RWPE1 (cell line): ENCODE data around the gene POLR1G.
A peak's percentile ranks its signal among the peaks of the same experiment; 100 is the strongest.
"Not testable (repeated sequence)": the region's sequence is repeated elsewhere in the genome, so short reads cannot be mapped to it uniquely, and the experiment has no call there.

Source experiments
- CTCF ChIA-PET: fragments of 350-600 bp; sonication (Branson Sonifier 250); formaldehyde crosslinking; extraction: SDS; loops from one replicate; lab custom pipeline; 2021; lab: Yijun Ruan, JAX
- POLR2A ChIA-PET: fragments of 400-600 bp; formaldehyde crosslinking; extraction: SDS; loops from one replicate; lab custom pipeline; 2020; ENCODE audit warnings: antibody characterized with exemption; ENCODE audit not compliant: low non-redundant PET; lab: Yijun Ruan, JAX
- DNase-seq: peaks from one replicate; pipeline ENCODE4 v3.0.0; 2012; ENCODE audit warnings: low spot score
- H3K27ac ChIP-seq: fragments of 450-650 bp; 2 replicates; pipeline ENCODE4 v1.5.1; 2017
- TF ChIP-seq, protein P1 (sequence below): fragments of 450-650 bp; conservative IDR thresholded peaks from 2 replicates; pipeline ENCODE4 v1.5.1; 2017; ENCODE audit warnings: low read depth, mild to moderate bottlenecking

Gene POLR1G

DNA sequence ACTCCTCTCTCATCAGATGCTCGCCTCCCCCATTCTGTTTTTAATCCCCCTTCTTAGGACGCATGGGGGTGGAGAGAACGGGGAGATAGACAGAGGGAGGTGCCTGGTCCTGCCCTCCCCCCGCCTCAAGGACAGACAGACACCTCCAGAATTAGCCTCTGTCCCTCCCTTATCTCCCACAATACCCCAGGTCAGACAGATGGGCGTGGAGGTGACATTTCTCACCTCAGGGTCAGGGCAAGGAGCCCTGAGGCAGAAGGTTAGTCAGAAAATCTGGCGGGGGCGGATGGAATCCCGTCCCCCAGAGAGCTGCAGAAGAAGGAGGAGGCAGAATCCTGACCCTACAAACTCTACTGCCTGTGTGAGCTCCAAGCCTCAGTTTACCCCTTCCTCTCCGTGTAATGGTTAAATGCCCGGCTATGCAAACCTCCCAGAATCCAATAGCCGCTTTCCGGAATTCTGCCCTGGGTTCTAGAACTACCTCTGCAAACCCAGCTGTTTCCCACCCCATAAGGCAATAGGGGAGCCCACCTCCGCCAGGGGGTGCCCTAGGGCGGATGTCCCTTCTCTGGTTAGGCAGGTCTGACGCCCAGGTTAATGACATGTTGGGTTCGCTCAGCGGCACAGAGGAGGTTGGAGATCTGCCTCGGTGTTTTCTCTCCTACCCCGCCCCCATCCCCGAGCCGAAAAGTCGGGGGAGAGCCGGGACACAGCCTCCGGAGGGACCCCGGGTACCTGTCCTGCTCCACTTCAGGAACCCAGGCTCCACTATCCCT is 2.5 kb upstream of the POLR1G start:
- peak; percentile 68 for DNase-seq
- TF ChIP-seq, protein P1, sequence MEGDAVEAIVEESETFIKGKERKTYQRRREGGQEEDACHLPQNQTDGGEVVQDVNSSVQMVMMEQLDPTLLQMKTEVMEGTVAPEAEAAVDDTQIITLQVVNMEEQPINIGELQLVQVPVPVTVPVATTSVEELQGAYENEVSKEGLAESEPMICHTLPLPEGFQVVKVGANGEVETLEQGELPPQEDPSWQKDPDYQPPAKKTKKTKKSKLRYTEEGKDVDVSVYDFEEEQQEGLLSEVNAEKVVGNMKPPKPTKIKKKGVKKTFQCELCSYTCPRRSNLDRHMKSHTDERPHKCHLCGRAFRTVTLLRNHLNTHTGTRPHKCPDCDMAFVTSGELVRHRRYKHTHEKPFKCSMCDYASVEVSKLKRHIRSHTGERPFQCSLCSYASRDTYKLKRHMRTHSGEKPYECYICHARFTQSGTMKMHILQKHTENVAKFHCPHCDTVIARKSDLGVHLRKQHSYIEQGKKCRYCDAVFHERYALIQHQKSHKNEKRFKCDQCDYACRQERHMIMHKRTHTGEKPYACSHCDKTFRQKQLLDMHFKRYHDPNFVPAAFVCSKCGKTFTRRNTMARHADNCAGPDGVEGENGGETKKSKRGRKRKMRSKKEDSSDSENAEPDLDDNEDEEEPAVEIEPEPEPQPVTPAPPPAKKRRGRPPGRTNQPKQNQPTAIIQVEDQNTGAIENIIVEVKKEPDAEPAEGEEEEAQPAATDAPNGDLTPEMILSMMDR: peak; percentile 74

DNA sequence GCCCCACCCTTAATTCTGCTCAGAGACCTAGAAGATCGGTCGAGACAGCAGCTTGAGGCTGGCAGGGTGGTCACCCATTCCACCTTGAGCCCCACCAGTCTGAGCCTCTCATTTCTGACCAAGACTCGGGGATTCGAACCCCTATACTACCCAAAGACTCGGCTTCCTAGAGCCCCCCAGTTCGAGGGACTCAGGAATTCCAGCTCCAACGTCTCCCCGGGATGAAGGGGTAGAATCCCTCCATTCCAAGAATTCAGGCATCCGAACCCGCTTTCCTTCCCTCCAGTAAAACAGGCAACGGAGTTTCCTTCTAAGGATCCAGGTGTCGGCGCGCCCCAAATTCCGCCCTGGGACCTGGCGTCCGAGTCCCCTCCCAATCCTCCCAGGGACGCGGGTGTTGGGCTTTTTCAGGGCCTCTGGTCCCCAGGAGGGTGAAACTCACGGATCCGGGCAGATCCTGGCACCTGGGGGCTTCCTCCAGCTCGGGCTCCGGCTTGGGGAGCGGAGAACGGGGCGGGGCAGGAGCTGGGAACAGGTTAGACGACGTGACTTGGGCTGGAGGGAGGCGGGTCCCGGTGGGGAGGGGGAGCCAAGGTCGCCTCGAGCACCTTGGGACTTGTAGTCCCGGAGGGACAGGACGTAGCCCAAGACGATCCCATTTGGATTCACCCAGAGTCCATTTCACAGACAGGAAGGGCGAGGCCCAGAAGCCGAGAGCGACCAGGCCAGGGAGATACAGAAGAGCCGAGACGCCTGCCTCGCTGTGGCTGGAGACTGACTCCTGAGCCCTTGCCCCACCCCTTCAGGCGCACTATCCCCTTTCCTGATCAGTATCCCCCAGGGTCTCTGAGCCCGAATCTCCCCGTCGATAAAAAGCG is 1.6 kb upstream of the POLR1G start, which contains the start of gene PPP1R13L:
PPP1R13L (minus strand) TSS at position 513 of the 878 bp plus-strand sequence. CDS start 6,751 bp downstream, outside the sequence.
- peak within 1 kb of the TSS; percentile 98 for H3K27ac ChIP-seq
- ChIA-PET POLR2A (no interaction called here), CTCF (interaction anchor here (0.6 to 1.1 kb wide), 2 partner anchors 21 to 34 kb away, joined by 3 to 6 read pairs; no protein-coding TSS in a partner anchor)
- TF ChIP-seq, protein P1: no peak
- peak; percentile 95 for DNase-seq

More for the DNA sequence above, 2.5 kb upstream of the POLR1G start:
- H3K27ac ChIP-seq: peak overlapping the region; percentile 98
- ChIA-PET POLR2A (no interaction called here), CTCF (interaction anchor here (0.6 to 2.5 kb wide), 4 partner anchors 33 to 74 kb away, joined by 4 to 19 read pairs (median 6); no protein-coding TSS in a partner anchor)

DNA sequence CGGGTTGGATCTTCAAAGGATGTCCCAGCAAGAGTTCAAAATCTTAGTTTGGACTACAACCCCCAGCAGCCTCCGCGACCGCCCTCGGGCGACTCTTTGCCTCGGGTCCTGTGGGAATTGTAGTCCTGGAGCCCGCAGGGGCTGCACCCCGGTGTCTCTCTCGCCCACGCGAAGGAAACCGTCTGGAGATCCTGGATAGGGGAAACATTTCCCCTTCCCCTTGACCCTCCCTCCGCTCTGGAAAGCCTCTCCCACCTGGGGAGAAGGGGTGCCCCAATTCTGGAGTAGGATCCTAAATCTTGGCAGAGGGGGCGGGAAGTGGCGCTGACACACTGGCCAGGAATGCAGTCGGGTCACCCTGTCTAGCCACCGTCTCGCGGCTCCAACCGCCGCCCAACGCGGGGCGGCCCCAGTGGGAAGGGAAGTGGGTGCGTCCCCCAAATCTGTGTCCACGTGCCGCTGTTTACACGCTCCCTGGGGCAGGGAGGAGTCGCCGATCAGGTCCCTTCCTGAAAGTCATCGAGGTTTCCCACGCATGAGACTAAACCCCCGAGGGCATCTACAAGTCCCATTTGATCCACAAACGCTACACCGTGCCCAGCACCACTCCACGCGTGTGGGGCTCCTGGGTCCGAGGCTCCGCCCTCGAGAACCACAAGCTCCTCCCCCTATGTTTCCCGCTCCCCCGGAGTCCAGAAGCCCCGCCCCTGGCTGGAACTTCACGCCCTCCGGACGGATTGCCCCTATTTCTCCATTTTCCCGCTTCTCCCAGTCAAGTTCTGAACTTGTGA is 814 bp upstream of the POLR1G start:
- TF ChIP-seq, protein P1: no peak
- ChIA-PET POLR2A (interaction anchor here (0.5 kb wide), 1 partner anchor 42 kb away, joined by 4 read pairs; no protein-coding TSS in a partner anchor), CTCF (interaction anchor here (1.1 kb wide), 1 partner anchor 33 kb away, joined by 6 read pairs; no protein-coding TSS in a partner anchor)
- peak overlapping the region; percentile 98 for H3K27ac ChIP-seq
- peak; percentile 92 for DNase-seq

DNA sequence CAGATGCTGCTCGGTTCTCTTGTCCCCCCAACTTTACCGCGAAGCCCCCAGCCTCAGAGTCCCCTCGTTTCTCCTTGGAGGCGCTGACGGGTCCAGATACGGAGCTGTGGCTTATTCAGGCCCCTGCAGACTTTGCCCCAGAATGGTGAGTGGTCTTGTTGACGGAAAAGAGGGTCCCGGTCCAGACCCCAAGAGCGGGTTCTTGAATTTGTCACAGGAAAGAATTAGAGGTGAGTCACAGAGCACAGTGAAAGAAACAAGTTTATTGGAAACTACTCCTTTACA is 589 bp downstream of the POLR1G start:
- CTCF ChIA-PET: interaction anchor here (1.1 kb wide), 1 partner anchor 32 kb away, joined by 3 read pairs; no protein-coding TSS in a partner anchor
- DNase-seq: no peak
- H3K27ac ChIP-seq: peak overlapping the region; percentile 98
- POLR2A ChIA-PET: no interaction called here
- TF ChIP-seq, protein P1: no peak

DNA sequence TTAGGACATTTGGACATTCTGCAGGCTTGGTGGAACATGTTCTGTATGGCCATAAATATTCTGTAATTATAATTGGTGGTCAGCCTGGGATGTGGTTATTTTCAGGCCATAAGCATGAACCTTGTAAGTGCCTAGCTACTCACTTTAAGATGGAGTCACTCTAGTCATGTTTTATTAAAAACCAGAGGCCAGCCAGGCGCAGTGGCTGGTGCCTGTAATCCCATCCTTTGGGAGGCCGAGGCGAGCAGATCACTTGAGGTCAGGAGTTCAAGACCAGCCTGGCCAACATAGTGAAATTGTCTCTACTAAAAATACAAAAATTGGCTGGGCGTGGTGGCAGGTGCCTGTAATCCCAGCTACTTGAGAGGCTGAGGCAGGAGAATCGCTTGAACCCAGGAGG is 1.1 kb downstream of the POLR1G start:
- CTCF ChIA-PET: interaction anchor here (1.1 kb wide), 1 partner anchor 32 kb away, joined by 3 read pairs; no protein-coding TSS in a partner anchor
- DNase-seq, POLR2A ChIA-PET: not testable (repeated sequence)
- H3K27ac ChIP-seq: peak overlapping the region; percentile 71

DNA sequence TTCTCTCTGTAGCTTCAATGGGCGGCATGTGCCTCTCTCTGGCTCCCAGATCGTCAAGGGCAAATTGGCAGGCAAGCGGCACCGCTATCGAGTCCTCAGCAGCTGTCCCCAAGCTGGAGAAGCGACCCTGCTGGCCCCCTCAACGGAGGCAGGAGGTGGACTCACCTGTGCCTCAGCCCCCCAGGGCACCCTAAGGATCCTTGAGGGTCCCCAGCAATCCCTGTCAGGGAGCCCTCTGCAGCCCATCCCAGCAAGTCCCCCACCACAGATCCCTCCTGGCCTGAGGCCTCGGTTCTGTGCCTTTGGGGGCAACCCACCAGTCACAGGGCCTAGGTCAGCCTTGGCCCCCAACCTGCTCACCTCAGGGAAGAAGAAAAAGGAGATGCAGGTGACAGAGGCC is 1.7 kb downstream of the POLR1G start:
- POLR2A ChIA-PET: no interaction called here
- peak overlapping the region; percentile 71 for H3K27ac ChIP-seq
- TF ChIP-seq, protein P1: no peak
- CTCF ChIA-PET: interaction anchor here (1.1 kb wide), 1 partner anchor 31 kb away, joined by 3 read pairs; no protein-coding TSS in a partner anchor
- no peak for DNase-seq
